Body of pancreas (tissue), 4 donors: Measurements from ENCODE around the gene CELF1. TPM values are rescaled to one million over a fixed set of nuclear protein-coding genes. Genes with fewer than 3 reads are reported as not detected.

Experiments used
- ATAC-seq: fragments of 150-250 bp; one replicate; pipeline ENCODE4 v1.9.1; 2016
- DNase-seq, 4 donors: peaks; one replicate each; pipeline ENCODE4 v3.0.0-alpha.2; 2019
- H3K27ac ChIP-seq, 4 donors: fragments of 200-600 bp; sonication (generic); 1 replicate in 3 of 4; 2 replicates in 1 of 4; pipeline versions ENCODE4 v1.5.1 to v1.6.1; 2016 to 2019; ENCODE audit warnings: mild to moderate bottlenecking in 1 of 4, mixed read lengths in 1 of 4, moderate library complexity in 1 of 4
- H3K27me3 ChIP-seq, 2 donors: fragments of 200-600 bp; sonication (generic); one replicate each; pipeline ENCODE4 v1.6.0; 2016; ENCODE audit warnings: mild to moderate bottlenecking in 1 of 2
- H3K36me3 ChIP-seq, 2 donors: fragments of 200-600 bp; sonication (generic); replicated peaks in 1 of 2; 2 replicates each; pipeline ENCODE4 v1.5.1; 2016; ENCODE audit warnings: low read depth in 2 of 2; ENCODE audit not compliant: insufficient read depth in 1 of 2
- H3K4me1 ChIP-seq: fragments of 200-600 bp; sonication (generic); one replicate; pipeline ENCODE4 v1.6.0; 2016
- H3K4me3 ChIP-seq, 2 donors: fragments of 200-600 bp; sonication (generic); 1 replicate in 1 of 2; 2 replicates in 1 of 2; pipeline ENCODE4 v1.5.1; 2016 to 2019
- H3K9me3 ChIP-seq, 3 donors: fragments of 200-600 bp; sonication (generic); 1 replicate in 2 of 3; 2 replicates in 1 of 3; pipeline ENCODE4 v1.5.1; 2016
- POLR2A ChIP-seq, 3 donors: fragments of 450-650 bp; IDR thresholded peaks; one replicate each; pipeline ENCODE4 v1.6.1; 2016; ENCODE audit warnings: antibody characterized with exemption in 3 of 3, mild to moderate bottlenecking in 2 of 3
- WGBS, 2 donors: methylation state at CpG; one replicate each; pipeline ENCODE4 v1.1.5; 2017; 5-methylcytosine and 5-hydroxymethylcytosine counted together
- intact Hi-C: fragments of 100-400 bp; cut with DNase I; formaldehyde crosslinking; loops from one replicate; pipeline ENCODE4 v1.15.1; 2023
- total RNA-seq, 2 donors: library from RNA; depleted of rRNA; stranded (reverse); fragments of >200 nt; gene quantifications; one replicate each; pipeline ENCODE4 v1.1.0, GENCODE V29; 2016
- TF ChIP-seq, protein P1 (sequence below), 7 experiments: fragments of 450-650 bp in 4 of 7; fragments of 200-600 bp in 3 of 7; sonication (generic) in 3 of 7; IDR thresholded peaks; one replicate each; pipeline ENCODE4 v1.5.1; 2016 to 2019; ENCODE audit warnings: antibody characterized with exemption in 7 of 7

CELF1 gene
- total RNA-seq, 2 donors from 2014 or later: 56.0 to 86.0 TPM

DNA sequence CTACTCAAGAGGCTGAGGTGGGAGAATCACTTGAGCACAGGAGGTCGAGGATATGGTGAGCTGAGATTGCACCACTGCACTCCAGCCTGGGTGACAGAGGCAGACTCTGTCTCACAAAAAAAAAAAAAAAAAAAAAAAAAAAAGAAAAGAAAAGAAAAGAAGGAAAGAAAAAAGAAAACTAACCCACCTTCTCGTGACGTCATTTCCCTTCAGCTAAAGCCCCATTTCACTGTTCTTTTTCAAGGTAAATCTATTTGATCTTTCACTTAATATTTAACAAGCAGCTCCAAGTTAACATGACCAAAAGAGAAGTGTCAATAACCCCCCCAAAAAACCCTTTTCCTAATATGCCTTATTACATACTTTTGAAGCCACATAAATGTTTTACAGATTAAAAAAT, 109.1 kb downstream of the CELF1 start:
- H3K36me3 ChIP-seq: no peaks in the 10 kb centered on the region
- TF ChIP-seq, protein P1, sequence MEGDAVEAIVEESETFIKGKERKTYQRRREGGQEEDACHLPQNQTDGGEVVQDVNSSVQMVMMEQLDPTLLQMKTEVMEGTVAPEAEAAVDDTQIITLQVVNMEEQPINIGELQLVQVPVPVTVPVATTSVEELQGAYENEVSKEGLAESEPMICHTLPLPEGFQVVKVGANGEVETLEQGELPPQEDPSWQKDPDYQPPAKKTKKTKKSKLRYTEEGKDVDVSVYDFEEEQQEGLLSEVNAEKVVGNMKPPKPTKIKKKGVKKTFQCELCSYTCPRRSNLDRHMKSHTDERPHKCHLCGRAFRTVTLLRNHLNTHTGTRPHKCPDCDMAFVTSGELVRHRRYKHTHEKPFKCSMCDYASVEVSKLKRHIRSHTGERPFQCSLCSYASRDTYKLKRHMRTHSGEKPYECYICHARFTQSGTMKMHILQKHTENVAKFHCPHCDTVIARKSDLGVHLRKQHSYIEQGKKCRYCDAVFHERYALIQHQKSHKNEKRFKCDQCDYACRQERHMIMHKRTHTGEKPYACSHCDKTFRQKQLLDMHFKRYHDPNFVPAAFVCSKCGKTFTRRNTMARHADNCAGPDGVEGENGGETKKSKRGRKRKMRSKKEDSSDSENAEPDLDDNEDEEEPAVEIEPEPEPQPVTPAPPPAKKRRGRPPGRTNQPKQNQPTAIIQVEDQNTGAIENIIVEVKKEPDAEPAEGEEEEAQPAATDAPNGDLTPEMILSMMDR (IDR thresholded peaks at IDR 0.05): no peak
- TF ChIP-seq POLR2A (IDR thresholded peaks at IDR 0.05): no peak
- H3K27me3 ChIP-seq: no peaks in the 10 kb centered on the region
- H3K4me3 ChIP-seq: no peak overlapping the region
- DNase-seq (no peak), ATAC-seq (no peak)
- intact Hi-C loops: no loop called here
- no peaks in the 10 kb centered on the region for H3K9me3 ChIP-seq
- H3K27ac ChIP-seq: no peak overlapping the region
- WGBS, 2 donors: 66 to 73% methylated on average over 3 of the region's 3 CpGs
- no peaks in the 10 kb centered on the region for H3K4me1 ChIP-seq

DNA sequence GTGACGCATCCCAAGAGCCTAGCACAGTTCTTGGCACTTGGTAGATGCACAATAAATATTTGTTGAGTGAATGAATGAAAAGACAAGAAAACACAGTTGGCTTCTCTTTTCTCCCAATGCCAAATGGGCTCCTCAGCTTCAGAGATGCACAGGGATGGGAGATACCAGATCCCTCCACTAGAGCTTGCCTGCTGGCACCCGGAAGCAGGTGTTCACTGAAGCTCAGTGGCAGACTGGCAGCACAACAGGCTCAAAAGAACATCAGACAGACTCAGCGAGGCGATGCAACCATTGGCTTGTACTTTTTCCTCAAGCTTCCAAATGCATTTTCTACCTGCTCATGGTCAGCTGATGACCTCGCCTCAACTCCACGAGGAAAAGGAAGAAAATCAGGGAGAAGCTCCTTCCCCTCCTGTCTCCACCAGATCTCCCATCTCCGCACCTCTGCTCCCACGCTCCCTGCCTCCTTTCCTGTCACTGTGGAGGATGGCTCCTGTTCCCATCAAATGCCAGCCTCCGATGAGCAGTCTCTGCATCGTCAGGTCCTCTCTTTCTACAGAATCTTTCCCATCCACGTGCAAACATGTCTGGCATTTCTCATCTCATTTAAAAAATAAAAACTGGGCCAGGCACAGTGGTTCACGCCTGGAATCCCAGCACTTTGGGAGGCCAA, 109.8 kb downstream of the CELF1 start:
- ATAC-seq (no peak), DNase-seq (no peak)
- H3K27me3 ChIP-seq: no peaks in the 10 kb centered on the region
- no peaks in the 10 kb centered on the region for H3K4me1 ChIP-seq
- intact Hi-C loops: no loop called here
- no peak for TF ChIP-seq POLR2A (IDR thresholded peaks at IDR 0.05)
- TF ChIP-seq, protein P1 (IDR thresholded peaks at IDR 0.05): no peak
- no peaks in the 10 kb centered on the region for H3K36me3 ChIP-seq
- H3K4me3 ChIP-seq: no peak overlapping the region
- WGBS, 2 donors: 77 to 80% methylated on average over 12 of the region's 12 CpGs
- no peaks in the 10 kb centered on the region for H3K9me3 ChIP-seq
- H3K27ac ChIP-seq: no peak overlapping the region

DNA sequence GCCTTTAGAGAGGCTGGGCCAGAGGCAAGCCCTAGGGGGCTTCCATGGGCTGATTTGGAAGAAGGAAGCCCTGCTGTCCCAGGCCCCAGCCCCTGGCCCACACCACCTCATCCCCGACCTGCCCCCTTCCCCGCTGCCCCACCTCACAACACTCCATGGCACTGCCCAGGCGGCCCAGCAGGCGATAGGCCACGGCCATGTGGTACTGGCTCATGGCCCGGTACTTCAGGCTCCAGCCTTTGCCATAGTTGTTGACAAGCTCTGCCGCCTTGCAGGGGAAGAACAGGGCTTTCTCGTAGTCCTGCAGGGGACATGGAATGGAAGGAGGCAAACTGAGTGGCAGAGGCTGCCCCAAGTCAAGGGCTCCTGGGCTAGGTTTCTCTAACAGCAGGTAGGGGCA, 110.4 kb downstream of the CELF1 start:
- 79 to 84% methylated on average over 6 to 8 of the region's 8 CpGs for WGBS, 2 donors
- no peak for TF ChIP-seq POLR2A (IDR thresholded peaks at IDR 0.05)
- TF ChIP-seq, protein P1 (IDR thresholded peaks at IDR 0.05): no peak
- no peak for DNase-seq
- Histone ChIP-seq H3K4me3 (no peak overlapping the region), H3K36me3 (no peaks in the 10 kb centered on the region), H3K9me3 (no peaks in the 10 kb centered on the region), H3K27ac (no peak overlapping the region), H3K27me3 (no peaks in the 10 kb centered on the region), H3K4me1 (peaks cover 6% of the 10 kb centered on the region)
- ATAC-seq: no peak
- intact Hi-C loops: no loop called here

DNA sequence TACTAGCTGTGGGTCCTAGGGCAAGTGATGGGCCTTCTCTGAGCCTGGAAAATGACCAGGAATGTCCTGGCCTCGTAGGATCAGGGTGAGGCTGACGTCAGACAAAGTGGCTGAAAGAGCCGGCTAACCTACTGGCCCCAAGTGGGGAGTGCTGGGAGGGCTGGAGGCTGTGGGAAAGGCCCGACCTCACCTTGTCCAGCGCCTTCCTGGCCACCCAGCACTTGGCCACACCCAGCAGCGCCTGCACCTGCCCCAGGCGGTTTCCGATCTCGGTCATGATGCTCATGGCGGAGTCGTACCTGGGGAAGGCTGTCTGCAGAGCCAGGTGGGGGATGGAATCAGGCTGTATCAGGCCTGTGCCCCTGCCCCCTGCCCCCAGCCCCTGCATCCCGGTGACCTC, 111.5 kb downstream of the CELF1 start:
- no peaks in the 10 kb centered on the region for H3K36me3 ChIP-seq
- TF ChIP-seq, protein P1 (IDR thresholded peaks at IDR 0.05): no peak
- intact Hi-C loops: no loop called here
- H3K4me1 ChIP-seq: peaks cover 10% of the 10 kb centered on the region
- 64 to 86% methylated on average over 4 to 12 of the region's 12 CpGs for WGBS, 2 donors
- no peak overlapping the region for H3K27ac ChIP-seq
- H3K27me3 ChIP-seq: no peaks in the 10 kb centered on the region
- no peak overlapping the region for H3K4me3 ChIP-seq
- no peak for DNase-seq
- H3K9me3 ChIP-seq: no peaks in the 10 kb centered on the region
- no peak for ATAC-seq

DNA sequence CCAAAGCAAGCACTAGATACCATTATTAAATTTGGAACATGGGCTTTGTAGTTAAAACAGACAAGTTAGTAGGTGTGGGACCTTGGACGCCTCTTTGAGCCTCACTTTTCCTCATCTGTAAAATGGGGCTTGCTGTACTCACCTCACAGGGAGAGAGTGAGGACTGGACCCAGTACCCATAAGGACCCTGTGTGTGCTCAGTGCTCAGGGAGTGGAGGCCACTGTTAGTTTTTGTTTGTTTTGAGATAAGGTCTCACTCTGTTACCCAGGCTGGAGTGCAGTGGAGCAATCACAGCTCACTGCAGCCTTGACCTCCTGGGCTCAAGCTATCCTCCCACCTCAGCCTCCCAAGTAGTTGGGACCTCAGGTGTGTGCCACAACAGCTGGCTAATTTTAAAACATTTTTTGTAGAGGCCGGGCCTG, 112.9 kb downstream of the CELF1 start:
- no peaks in the 10 kb centered on the region for H3K27me3 ChIP-seq
- no peak for ATAC-seq
- no peaks in the 10 kb centered on the region for H3K9me3 ChIP-seq
- no peak for DNase-seq
- H3K36me3 ChIP-seq: no peaks in the 10 kb centered on the region
- H3K4me3 ChIP-seq: no peak overlapping the region
- no peak for TF ChIP-seq POLR2A (IDR thresholded peaks at IDR 0.05)
- H3K27ac ChIP-seq: no peak overlapping the region
- 53 to 63% methylated on average over 2 of the region's 2 CpGs for WGBS, 2 donors
- peaks cover 10% of the 10 kb centered on the region for H3K4me1 ChIP-seq
- intact Hi-C loops: no loop called here
